NCI-H226 (cell line): Measurements from ENCODE around the gene FBXO17.
A peak's percentile ranks its signal among the peaks of the same experiment; 100 is the strongest.

ENCODE experiments used
- DNase-seq: peaks from one replicate; pipeline ENCODE4 v3.0.0-alpha.2; 2015

FBXO17 gene

GRCh38 chr19:38912600-38913514 lies 62.7 kb downstream of the FBXO17 start:
- DNase-seq = no peak

- DNase-seq = no peak
Observed at GRCh38 chr19:38911388-38912001, 64.0 kb downstream of the FBXO17 start.

- DNase-seq = no peak
Observed at GRCh38 chr19:38910488-38910887, 65.1 kb downstream of the FBXO17 start.

GRCh38 chr19:38908911-38909310 lies 66.6 kb downstream of the FBXO17 start:
- DNase-seq = no peak

- no peak for DNase-seq
Observed at GRCh38 chr19:38907670-38908069, 67.9 kb downstream of the FBXO17 start.

- DNase-seq = no peak
Observed at GRCh38 chr19:38907227-38907626, 68.3 kb downstream of the FBXO17 start.

- DNase-seq = no peak
Observed at GRCh38 chr19:38905620-38906019, 69.9 kb downstream of the FBXO17 start.

- DNase-seq = no peak
Observed at GRCh38 chr19:38904581-38905539, 70.7 kb downstream of the FBXO17 start.

- DNase-seq = no peak
Observed at GRCh38 chr19:38901683-38902082, 73.9 kb downstream of the FBXO17 start.

GRCh38 chr19:38900743-38901190 lies 74.8 kb downstream of the FBXO17 start:
- no peak for DNase-seq

GRCh38 chr19:38900202-38900629 lies 75.3 kb downstream of the FBXO17 start:
- DNase-seq = no peak

- peak; percentile 99 for DNase-seq
Observed at GRCh38 chr19:38899447-38900201, 75.9 kb downstream of the FBXO17 start, which contains the start of the genes NFKBIB and SIRT2. Gene NFKBIB, plus strand, starts transcription at chr19:38899969. Its CDS starts 64 bp downstream, at chr19:38900033. Gene SIRT2, minus strand, starts transcription at chr19:38899618. Its CDS starts 97 bp downstream, at chr19:38899521.

- no peak for DNase-seq
Observed at GRCh38 chr19:38898788-38899446, 76.6 kb downstream of the FBXO17 start.

- DNase-seq = no peak
Observed at GRCh38 chr19:38894968-38895367, 80.6 kb downstream of the FBXO17 start.

- DNase-seq = no peak
Observed at GRCh38 chr19:38893341-38893771, 82.2 kb downstream of the FBXO17 start.

GRCh38 chr19:38892841-38893240 lies 82.7 kb downstream of the FBXO17 start:
- DNase-seq = no peak

- no peak for DNase-seq
Observed at GRCh38 chr19:38891771-38892170, 83.8 kb downstream of the FBXO17 start.
